LNCAP (cell line): ENCODE results near the gene TIPIN.

Experiments
- CTCF ChIP-seq: fragments of 450-650 bp; IDR thresholded peaks from 2 replicates; pipeline ENCODE4 v1.5.1; 2017; ENCODE audit warnings: mild to moderate bottlenecking

The TIPIN gene

GRCh38 chr15:66326051-66326450 is 30.4 kb downstream of the TIPIN start:
- TF ChIP-seq CTCF = no peak

GRCh38 chr15:66323312-66323928 is 33.1 kb downstream of the TIPIN start:
- no peak for TF ChIP-seq CTCF

GRCh38 chr15:66312144-66312543 is 44.3 kb downstream of the TIPIN start:
- TF ChIP-seq CTCF = no peak

GRCh38 chr15:66310786-66311185 is 45.7 kb downstream of the TIPIN start:
- TF ChIP-seq CTCF = no peak

GRCh38 chr15:66309828-66310227 is 46.7 kb downstream of the TIPIN start:
- no peak for TF ChIP-seq CTCF

GRCh38 chr15:66308531-66308930 is 48.0 kb downstream of the TIPIN start:
- TF ChIP-seq CTCF = no peak

- TF ChIP-seq CTCF = no peak
These were observed 50.1 kb downstream of the TIPIN start for GRCh38 chr15:66306381-66306780.
